ACHN (cell line): ENCODE data around the gene UXS1.
"Not testable (repeated sequence)": the region's sequence is repeated elsewhere in the genome, so short reads cannot be mapped to it uniquely, and the experiment has no call there.

Experiments
- DNase-seq: peaks from one replicate; pipeline ENCODE4 v3.0.0-alpha.2; 2015
- in situ Hi-C: cut with HindIII; loops from 2 replicates; pipeline ENCODE4 v1.10.0; 2017; ENCODE audit warnings: low sequenced_read_pairs, low pct_ligation_motif_present, low pct_unique_long_range_greater_than_20kb

UXS1 gene

GRCh38 chr2:106143495-106144215 is 50.4 kb downstream of the UXS1 start:
- in situ Hi-C loops, result no loop called here
- no peak for DNase-seq

- in situ Hi-C loops, result no loop called here
- DNase-seq, result no peak
These were observed 51.4 kb downstream of the UXS1 start for GRCh38 chr2:106142683-106143082.

GRCh38 chr2:106140913-106141312 is 53.2 kb downstream of the UXS1 start:
- in situ Hi-C loops, result no loop called here
- no peak for DNase-seq

- DNase-seq, result no peak
These were observed 54.0 kb downstream of the UXS1 start for GRCh38 chr2:106140113-106140512.

GRCh38 chr2:106139238-106139935 is 54.7 kb downstream of the UXS1 start:
- in situ Hi-C loops, result no loop called here
- no peak for DNase-seq

More at GRCh38 chr2:106140113-106140512, 54.0 kb downstream of the UXS1 start:
- in situ Hi-C loops, result no loop called here

- no peak for DNase-seq
- in situ Hi-C loops, result no loop called here
These were observed 55.4 kb downstream of the UXS1 start for GRCh38 chr2:106138543-106139237.

GRCh38 chr2:106137731-106138521 is 56.2 kb downstream of the UXS1 start:
- no peak for DNase-seq
- in situ Hi-C loops, result no loop called here

- DNase-seq, result not testable (repeated sequence)
These were observed 62.9 kb downstream of the UXS1 start for GRCh38 chr2:106131192-106131591.

GRCh38 chr2:106130251-106130998 is 63.7 kb downstream of the UXS1 start:
- in situ Hi-C loops, result no loop called here
- DNase-seq, result no peak

More at GRCh38 chr2:106131192-106131591, 62.9 kb downstream of the UXS1 start:
- in situ Hi-C loops, result not testable (repeated sequence)

- in situ Hi-C loops, result no loop called here
- DNase-seq, result no peak
These were observed 64.5 kb downstream of the UXS1 start for GRCh38 chr2:106129592-106129991.

GRCh38 chr2:106129150-106129549 is 65.0 kb downstream of the UXS1 start:
- in situ Hi-C loops, result no loop called here
- DNase-seq, result no peak

- no peak for DNase-seq
- in situ Hi-C loops, result no loop called here
These were observed 66.3 kb downstream of the UXS1 start for GRCh38 chr2:106127776-106128268.

- no peak for DNase-seq
- in situ Hi-C loops, result no loop called here
These were observed 66.8 kb downstream of the UXS1 start for GRCh38 chr2:106127282-106127771.

- in situ Hi-C loops, result no loop called here
- no peak for DNase-seq
These were observed 67.3 kb downstream of the UXS1 start for GRCh38 chr2:106126705-106127281.

GRCh38 chr2:106126295-106126694 is 67.8 kb downstream of the UXS1 start:
- in situ Hi-C loops, result no loop called here

GRCh38 chr2:106124905-106125549 is 69.1 kb downstream of the UXS1 start:
- in situ Hi-C loops, result no loop called here
- no peak for DNase-seq

More at GRCh38 chr2:106126295-106126694, 67.8 kb downstream of the UXS1 start:
- no peak for DNase-seq
